Ovary (tissue), 3 donors: ENCODE measurements around the gene GRK5.

Source experiments
- EP300 ChIP-seq: sonication (generic); formaldehyde crosslinking; IDR thresholded peaks from one replicate; pipeline ENCODE4 v1.6.1; 2017; ENCODE audit warnings: antibody characterized with exemption
- POLR2A ChIP-seq: fragments of 450-650 bp; IDR thresholded peaks from one replicate; pipeline ENCODE4 v1.6.1; 2017; ENCODE audit warnings: antibody characterized with exemption, mild to moderate bottlenecking, moderate library complexity
- TF ChIP-seq, protein P1 (sequence below), 3 donors: fragments of 450-650 bp in 2 of 3; fragments of 200-600 bp in 1 of 3; IDR thresholded peaks; one replicate each; pipeline versions ENCODE4 v1.5.1 to v1.8.0; 2016 to 2022; ENCODE audit warnings: antibody characterized with exemption in 3 of 3, mild to moderate bottlenecking in 1 of 3
- donor health status: DM: no; HTN: no; CAD: no.

- TF ChIP-seq, protein P1, sequence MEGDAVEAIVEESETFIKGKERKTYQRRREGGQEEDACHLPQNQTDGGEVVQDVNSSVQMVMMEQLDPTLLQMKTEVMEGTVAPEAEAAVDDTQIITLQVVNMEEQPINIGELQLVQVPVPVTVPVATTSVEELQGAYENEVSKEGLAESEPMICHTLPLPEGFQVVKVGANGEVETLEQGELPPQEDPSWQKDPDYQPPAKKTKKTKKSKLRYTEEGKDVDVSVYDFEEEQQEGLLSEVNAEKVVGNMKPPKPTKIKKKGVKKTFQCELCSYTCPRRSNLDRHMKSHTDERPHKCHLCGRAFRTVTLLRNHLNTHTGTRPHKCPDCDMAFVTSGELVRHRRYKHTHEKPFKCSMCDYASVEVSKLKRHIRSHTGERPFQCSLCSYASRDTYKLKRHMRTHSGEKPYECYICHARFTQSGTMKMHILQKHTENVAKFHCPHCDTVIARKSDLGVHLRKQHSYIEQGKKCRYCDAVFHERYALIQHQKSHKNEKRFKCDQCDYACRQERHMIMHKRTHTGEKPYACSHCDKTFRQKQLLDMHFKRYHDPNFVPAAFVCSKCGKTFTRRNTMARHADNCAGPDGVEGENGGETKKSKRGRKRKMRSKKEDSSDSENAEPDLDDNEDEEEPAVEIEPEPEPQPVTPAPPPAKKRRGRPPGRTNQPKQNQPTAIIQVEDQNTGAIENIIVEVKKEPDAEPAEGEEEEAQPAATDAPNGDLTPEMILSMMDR (IDR thresholded peaks at IDR 0.05) = no peak
- TF ChIP-seq POLR2A = no peak
- TF ChIP-seq EP300 = no peak
These were observed 40.8 kb upstream of the GRK5 start for GRCh38 chr10:119166564-119166963.
